GM15510 (cell line): ENCODE measurements around the gene ZNF446.

ENCODE experiments used
- POLR2A ChIP-seq: IDR thresholded peaks from 3 replicates; pipeline ENCODE4 v1.6.1; 2011; ENCODE audit warnings: borderline replicate concordance; ENCODE audit not compliant: insufficient read length; ENCODE audit errors: extremely low read depth

Gene ZNF446

GRCh38 chr19:58513694-58514563, 37.8 kb downstream of the ZNF446 start:
- TF ChIP-seq POLR2A = peak; percentile 84

- no peak for TF ChIP-seq POLR2A
Measured at GRCh38 chr19:58514564-58515022, 38.4 kb downstream of the ZNF446 start.

DNA sequence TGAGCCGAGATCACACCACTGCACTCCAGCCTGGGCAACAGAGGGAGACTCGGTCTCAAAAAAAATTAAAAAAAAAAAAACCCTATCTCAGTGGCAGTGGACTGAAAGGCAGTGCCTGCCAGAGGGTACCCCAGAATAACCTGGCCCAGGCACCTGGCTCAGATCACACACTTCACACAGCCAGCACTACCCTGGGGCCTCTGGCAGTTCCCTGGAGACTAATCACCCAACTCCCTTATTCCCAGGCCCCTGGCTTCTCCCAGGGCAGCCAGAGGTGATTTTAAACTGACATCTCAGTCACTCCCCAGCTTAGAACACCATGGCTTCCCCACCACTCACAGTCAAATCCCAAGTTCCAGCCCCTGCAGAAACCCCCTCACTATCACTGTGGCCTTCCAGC, 39.1 kb downstream of the ZNF446 start:
- TF ChIP-seq POLR2A = no peak

GRCh38 chr19:58516246-58516836, 40.2 kb downstream of the ZNF446 start:
- no peak for TF ChIP-seq POLR2A

DNA sequence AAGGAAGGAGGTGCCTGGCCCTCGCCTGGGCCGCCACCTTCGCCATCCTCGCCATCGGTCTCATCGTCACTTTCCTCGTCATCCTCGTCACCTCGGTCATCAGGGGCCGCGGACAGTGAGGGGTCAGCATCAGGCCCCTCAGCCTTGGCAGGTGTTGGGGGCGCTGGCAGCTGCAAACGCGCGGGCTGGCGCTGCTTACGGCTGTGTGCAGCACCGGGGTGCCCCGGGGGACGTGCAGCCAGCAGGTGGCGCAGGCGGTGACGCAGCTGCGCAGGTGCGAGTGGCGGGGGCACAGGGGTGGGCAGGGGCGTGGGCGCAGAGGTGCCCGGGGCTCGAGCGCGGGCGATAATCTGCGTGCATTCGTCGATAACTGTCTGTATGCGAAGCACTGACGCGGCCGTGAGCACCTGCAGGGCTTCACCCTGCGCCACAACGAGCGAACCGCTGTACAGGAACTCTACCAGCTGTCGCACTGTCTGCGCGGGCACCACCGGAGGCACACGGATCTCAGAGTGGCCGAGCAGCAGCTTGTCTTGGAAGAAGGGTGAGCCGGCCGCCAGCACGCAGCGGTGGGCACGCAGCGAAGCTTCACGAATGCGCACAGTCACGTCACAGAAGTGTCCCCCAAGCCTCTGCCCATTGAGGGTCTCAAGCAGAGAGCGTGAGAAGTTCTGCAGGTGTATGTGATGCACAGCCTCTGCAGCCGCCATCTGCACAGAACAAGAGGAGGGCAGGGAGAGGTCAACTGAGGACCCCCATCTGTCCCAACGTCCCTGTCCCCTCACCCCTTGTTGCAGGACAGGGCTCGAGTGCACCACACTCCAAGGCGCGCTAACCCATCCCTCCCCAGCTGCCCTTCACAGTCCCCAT, 41.0 kb downstream of the ZNF446 start:
- no peak for TF ChIP-seq POLR2A

DNA sequence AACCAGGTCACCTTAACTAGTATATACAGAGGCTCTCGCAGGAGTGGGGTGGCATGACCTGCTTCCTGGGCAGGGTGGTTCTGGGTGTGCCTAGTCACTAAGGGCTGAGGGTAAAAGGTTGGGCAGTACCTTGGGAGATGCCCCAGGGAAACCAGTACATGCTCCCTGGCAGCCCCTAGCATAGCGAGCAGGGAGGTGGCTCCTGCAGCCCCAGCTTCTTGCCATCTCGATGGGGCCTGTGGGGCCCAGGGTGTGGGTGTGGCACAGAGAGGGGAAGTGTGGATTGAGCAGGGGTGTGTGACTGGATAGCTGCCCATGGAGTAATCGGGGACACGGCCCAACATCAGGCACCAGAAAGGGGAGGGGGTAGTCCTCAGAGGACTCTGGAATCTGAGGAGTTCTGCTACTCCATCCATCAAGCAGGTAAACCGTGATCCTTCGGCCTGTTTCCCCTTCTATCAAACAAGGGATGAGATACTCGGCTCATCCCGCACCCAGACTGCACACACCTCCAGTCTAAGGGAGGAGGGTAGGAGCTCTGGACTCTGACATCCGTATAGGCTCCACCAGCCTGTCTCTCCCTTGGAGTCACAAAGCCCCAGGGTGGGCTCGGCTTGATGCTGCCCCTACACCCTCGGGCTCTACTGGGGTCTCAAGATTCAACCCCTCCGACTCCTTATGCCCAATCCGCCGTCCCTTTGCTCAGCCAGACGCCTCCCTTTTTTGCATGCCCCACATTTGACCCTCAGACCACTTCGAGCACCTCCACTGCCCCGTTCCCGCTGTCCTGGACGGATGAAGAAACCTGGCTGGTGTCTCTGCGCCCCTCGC, 42.3 kb downstream of the ZNF446 start:
- peak; percentile 10 for TF ChIP-seq POLR2A

GRCh38 chr19:58519087-58519354, 42.9 kb downstream of the ZNF446 start:
- no peak for TF ChIP-seq POLR2A

DNA sequence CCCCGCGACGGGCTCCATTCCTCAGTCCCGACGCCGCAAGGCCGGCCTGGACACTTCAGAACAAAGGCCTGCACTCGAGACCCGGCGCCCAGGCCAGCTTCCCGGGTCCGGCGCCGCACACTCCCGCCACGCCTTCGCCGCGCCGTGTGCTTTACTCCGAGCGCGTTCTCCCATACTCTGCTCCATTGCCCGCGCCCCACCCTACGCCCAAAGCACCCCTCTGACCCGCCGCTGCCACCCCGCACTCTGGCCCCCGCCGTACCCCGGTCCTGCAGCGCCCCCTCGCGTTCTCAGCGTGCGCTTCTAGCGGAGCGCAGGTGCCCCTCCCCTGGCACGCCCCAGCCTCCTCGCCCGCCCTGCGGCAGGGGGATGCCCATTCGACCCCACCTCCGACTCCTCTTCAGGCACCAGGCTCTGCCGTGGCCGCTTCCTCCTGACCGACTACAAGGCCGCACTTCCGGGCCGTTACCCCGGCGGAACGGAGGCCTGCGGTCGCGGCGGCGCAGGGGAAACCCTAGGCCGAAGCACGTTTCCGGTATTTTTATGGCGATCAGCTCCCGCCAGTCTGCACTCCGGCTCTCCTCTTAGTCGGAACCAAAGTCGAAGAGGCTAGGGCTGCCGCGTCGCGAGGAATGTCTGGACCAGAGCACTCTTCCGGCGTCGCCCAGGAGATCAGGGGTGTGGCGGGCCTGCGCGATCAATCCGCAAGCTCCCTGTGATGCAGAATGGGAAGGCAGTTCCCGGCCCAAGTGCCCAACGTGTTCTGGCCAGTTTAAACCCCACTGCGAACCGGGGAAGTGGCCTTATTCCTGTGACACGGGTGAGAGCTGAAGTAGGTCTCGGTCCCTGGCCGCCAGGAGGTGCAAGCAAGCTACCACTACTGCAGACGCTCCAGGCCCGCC, 43.5 kb downstream of the ZNF446 start, which contains the start of gene ZBTB45:
TSS of gene ZBTB45 (minus strand) at position 456 of the 902 bp plus-strand sequence. CDS start 2,137 bp downstream, outside the sequence.
- peak; percentile 72 for TF ChIP-seq POLR2A

GRCh38 chr19:58520257-58520599, 44.1 kb downstream of the ZNF446 start:
- no peak for TF ChIP-seq POLR2A

GRCh38 chr19:58521651-58522050, 45.5 kb downstream of the ZNF446 start:
- no peak for TF ChIP-seq POLR2A

DNA sequence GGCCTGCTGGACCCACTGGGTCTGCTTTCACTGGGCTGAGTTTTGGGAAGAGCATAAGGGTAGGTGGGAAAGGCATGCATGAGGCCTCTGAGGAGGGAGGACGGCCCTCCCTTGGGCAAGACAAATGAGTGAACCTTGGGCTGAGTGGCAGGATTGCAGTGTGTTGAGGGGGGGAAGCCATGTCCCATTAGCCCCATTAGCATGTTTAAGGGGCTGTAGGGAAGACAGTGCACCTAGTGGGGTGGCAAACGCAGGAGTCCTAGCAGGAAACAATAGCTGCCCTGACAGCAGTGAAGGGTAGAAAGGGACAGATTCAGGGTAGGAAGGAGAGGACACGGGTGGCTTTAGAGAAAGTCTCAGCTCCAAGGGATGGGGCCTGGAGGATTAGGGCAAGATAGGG, 46.6 kb downstream of the ZNF446 start:
- no peak for TF ChIP-seq POLR2A

DNA sequence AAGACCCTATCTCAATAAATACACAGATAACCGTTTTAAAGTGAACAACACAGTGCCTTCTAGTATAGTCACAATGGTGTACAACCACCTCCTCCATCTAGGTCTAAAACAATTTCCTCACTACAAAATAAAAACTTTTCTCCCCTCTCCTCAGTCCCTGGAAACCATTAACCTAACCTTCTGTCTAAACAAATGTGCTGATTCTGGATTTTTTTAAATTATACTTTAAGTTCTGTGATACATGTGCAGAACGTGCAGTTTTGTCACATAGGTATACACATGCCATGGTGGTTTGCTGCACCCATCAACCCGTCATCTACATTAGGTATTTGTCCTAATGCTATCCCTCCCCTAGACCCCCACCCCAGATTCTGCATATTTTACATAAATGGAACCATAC, 53.3 kb downstream of the ZNF446 start:
- TF ChIP-seq POLR2A = no peak
